GM23338 (cell line): Measurements from ENCODE around the gene FGF5. TPM values are rescaled to one million over a fixed set of nuclear protein-coding genes. Genes with fewer than 3 reads are reported as not detected.

Source experiments
- ATAC-seq: fragments of 200-7000 bp; cut with Tn5 transposase; 3 replicates; pipeline ENCODE4 v1.9.1; 2020
- DNase-seq: peaks from one replicate; pipeline ENCODE4 v3.0.0-alpha.2; 2015; ENCODE audit warnings: low spot score
- H2AFZ ChIP-seq: fragments of 200-600 bp; sonication (generic); 2 replicates; pipeline ENCODE4 v1.8.0; 2016; ENCODE audit warnings: antibody characterized with exemption, mild to moderate bottlenecking, moderate library complexity
- H3F3A ChIP-seq: fragments of 200-600 bp; sonication (generic); replicated peaks from 2 replicates; pipeline ENCODE4 v1.8.0; 2017; ENCODE audit warnings: antibody characterized with exemption, mixed run types, low read depth
- H3K27ac ChIP-seq: fragments of 200-600 bp; sonication (generic); 2 replicates; pipeline ENCODE4 v1.6.1; 2016; ENCODE audit warnings: low read depth
- H3K27me3 ChIP-seq: fragments of 200-600 bp; sonication (generic); 2 replicates; pipeline ENCODE4 v1.8.0; 2016; ENCODE audit warnings: mild to moderate bottlenecking, mixed run types, moderate library complexity; ENCODE audit not compliant: insufficient read depth
- H3K36me3 ChIP-seq: fragments of 200-600 bp; sonication (generic); 2 replicates; pipeline ENCODE4 v1.8.0; 2016; ENCODE audit warnings: mild to moderate bottlenecking; ENCODE audit not compliant: insufficient read depth
- H3K4me1 ChIP-seq: fragments of 200-600 bp; sonication (generic); 2 replicates; pipeline ENCODE4 v1.8.0; 2016; ENCODE audit warnings: mild to moderate bottlenecking, moderate library complexity; ENCODE audit not compliant: insufficient read depth
- H3K4me2 ChIP-seq: fragments of 200-600 bp; sonication (generic); 2 replicates; pipeline ENCODE4 v1.7.1; 2017; ENCODE audit warnings: mixed run types
- H3K4me3 ChIP-seq: fragments of 200-600 bp; sonication (generic); 2 replicates; pipeline ENCODE4 v1.6.1; 2016; ENCODE audit warnings: mixed run types
- H3K79me2 ChIP-seq: fragments of 200-600 bp; sonication (generic); replicated peaks from 2 replicates; pipeline ENCODE4 v1.8.0; 2017; ENCODE audit warnings: mild to moderate bottlenecking; ENCODE audit not compliant: insufficient read depth
- H3K9me2 ChIP-seq: fragments of 200-600 bp; sonication (generic); 2 replicates; pipeline ENCODE4 v1.8.0; 2017; ENCODE audit not compliant: insufficient read depth
- H4K20me1 ChIP-seq: fragments of 200-600 bp; sonication (generic); replicated peaks from 2 replicates; pipeline ENCODE4 v1.8.0; 2017; ENCODE audit warnings: mild to moderate bottlenecking; ENCODE audit not compliant: insufficient read depth
- H3K27ac Mint-ChIP-seq: 2 replicates; pipeline ENCODE4 v1.8.0; 2020; ENCODE audit warnings: inconsistent platforms, mild to moderate bottlenecking, moderate library complexity, mixed read lengths
- H3K27me3 Mint-ChIP-seq: 3 replicates; pipeline ENCODE4 v1.8.0; 2022; ENCODE audit warnings: low read depth, mild to moderate bottlenecking, moderate library complexity, mixed read lengths, inconsistent platforms; ENCODE audit not compliant: insufficient read depth, poor library complexity
- H3K36me3 Mint-ChIP-seq: 3 replicates; pipeline ENCODE4 v1.8.0; 2021; ENCODE audit warnings: low read depth, mild to moderate bottlenecking, inconsistent platforms, moderate library complexity, mixed read lengths
- H3K4me1 Mint-ChIP-seq: 3 replicates; pipeline ENCODE4 v1.8.0; 2020; ENCODE audit warnings: mild to moderate bottlenecking, inconsistent platforms, mixed read lengths
- H3K4me3 Mint-ChIP-seq: 3 replicates; pipeline ENCODE4 v1.8.0; 2021; ENCODE audit warnings: moderate library complexity, mild to moderate bottlenecking, inconsistent platforms, mixed read lengths
- H3K9me3 Mint-ChIP-seq: 3 replicates; pipeline ENCODE4 v1.8.0; 2020; ENCODE audit warnings: moderate library complexity, mild to moderate bottlenecking, inconsistent platforms, mixed read lengths
- CREB1 ChIP-seq: fragments of 250-450 bp; sonication (Bioruptor Pico); IDR thresholded peaks from 2 replicates; pipeline ENCODE4 v1.5.0; 2020; ENCODE audit warnings: low read depth, mild to moderate bottlenecking, moderate library complexity
- EZH2 ChIP-seq: fragments of 200-600 bp; sonication (generic); IDR thresholded peaks from one replicate; pipeline ENCODE4 v1.8.0; 2017; ENCODE audit warnings: antibody characterized with exemption, mild to moderate bottlenecking, low read depth; ENCODE audit not compliant: unreplicated experiment
- EZH2phosphoT487 ChIP-seq: fragments of 200-600 bp; sonication (generic); IDR thresholded peaks from one replicate; pipeline ENCODE4 v1.8.1; 2018; ENCODE audit warnings: antibody characterized with exemption; ENCODE audit not compliant: unreplicated experiment
- JUNB ChIP-seq: IDR thresholded peaks from one replicate; pipeline ENCODE4 v1.6.1; 2016; ENCODE audit warnings: antibody characterized with exemption; ENCODE audit not compliant: unreplicated experiment
- NANOG ChIP-seq: IDR thresholded peaks from 2 replicates; pipeline ENCODE4 v1.6.1; 2016; ENCODE audit warnings: antibody characterized with exemption, borderline replicate concordance
- POLR2AphosphoS5 ChIP-seq: IDR thresholded peaks from 2 replicates; pipeline ENCODE4 v1.6.1; 2016; ENCODE audit warnings: antibody characterized with exemption, low read depth
- STAT1 ChIP-seq: IDR thresholded peaks from one replicate; pipeline ENCODE4 v1.6.1; 2016; ENCODE audit warnings: antibody characterized with exemption; ENCODE audit not compliant: unreplicated experiment
- ZNF114 ChIP-seq: fragments of 250-450 bp; sonication (Bioruptor Pico); IDR thresholded peaks from 2 replicates; pipeline ENCODE4 v1.5.0; 2020; ENCODE audit warnings: mild to moderate bottlenecking, moderate library complexity
- ZNF331 ChIP-seq: fragments of 250-450 bp; sonication (Bioruptor Pico); IDR thresholded peaks from 2 replicates; pipeline ENCODE4 v1.5.0; 2020; ENCODE audit warnings: low read depth, mild to moderate bottlenecking, moderate library complexity
- polyA plus RNA-seq: library from polyadenylated mRNA; unstranded; fragments of >200 nt; fragmentation: Nextera tagmentation; extraction: Ambion mirVana; gene quantifications from 2 replicates; pipeline ENCODE4 v1.2.1, GENCODE V29; 2016
- total RNA-seq: library from RNA; depleted of rRNA; stranded (reverse); fragments of >200 nt; shearing (Covaris generic); gene quantifications from 2 replicates; pipeline ENCODE4 v1.2.3, GENCODE V29; 2014
- TF ChIP-seq, protein P1 (sequence below): IDR thresholded peaks from 2 replicates; pipeline ENCODE4 v1.6.1; 2016; ENCODE audit warnings: antibody characterized with exemption
- TF ChIP-seq, protein P2 (sequence below), 2 experiments: fragments of 200-600 bp in 1 of 2; sonication (generic) in 1 of 2; conservative IDR thresholded peaks; 2 replicates each; pipeline versions ENCODE4 v1.5.1 to v1.6.1; 2016 to 2017; ENCODE audit warnings: antibody characterized with exemption in 2 of 2, low read depth in 2 of 2, mild to moderate bottlenecking in 2 of 2, moderate library complexity in 1 of 2
- TF ChIP-seq, protein P3 (sequence below): IDR thresholded peaks from one replicate; pipeline ENCODE4 v1.6.1; 2018; ENCODE audit warnings: antibody characterized with exemption; ENCODE audit not compliant: unreplicated experiment
- TF ChIP-seq, protein P4 (sequence below): fragments of 250-450 bp; sonication (Bioruptor Pico); IDR thresholded peaks from 2 replicates; pipeline ENCODE4 v1.5.0; 2020; ENCODE audit warnings: mild to moderate bottlenecking, moderate library complexity

Gene FGF5
- total and polyA plus RNA-seq, 2 experiments from 2014 or later = not detected

DNA sequence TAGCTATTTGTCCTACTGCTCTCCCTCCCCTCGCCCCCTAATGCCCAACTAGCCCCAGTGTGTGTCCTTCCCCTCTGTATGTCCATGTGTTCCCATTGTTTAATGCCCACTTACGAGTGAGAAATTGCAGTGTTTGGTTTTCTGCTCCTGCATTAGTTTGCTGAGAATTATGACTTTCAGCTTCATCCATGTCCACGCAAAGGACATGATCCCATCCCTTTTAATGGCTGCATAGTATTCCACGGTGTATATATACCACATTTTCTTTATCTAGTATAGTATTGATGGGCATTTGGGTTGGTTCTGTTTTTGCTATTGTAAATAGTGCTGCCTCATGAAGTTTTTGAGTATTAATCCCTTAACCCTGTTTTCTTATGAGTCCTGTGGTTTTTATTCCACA lies 35.4 kb downstream of the FGF5 start:
- H3K27ac Mint-ChIP-seq = no peak overlapping the region
- Histone ChIP-seq H3F3A (no peaks in the 10 kb centered on the region), H2AFZ (no peak overlapping the region), H3K27ac (no peak overlapping the region), H3K79me2 (no peaks in the 10 kb centered on the region), H3K27me3 (no peaks in the 10 kb centered on the region), H3K9me2 (no peaks in the 10 kb centered on the region), H3K4me1 (peaks cover 10% of the 10 kb centered on the region), H4K20me1 (no peaks in the 10 kb centered on the region), H3K36me3 (no peaks in the 10 kb centered on the region), H3K4me3 (no peak overlapping the region), H3K4me2 (no peak overlapping the region)
- H3K4me1 Mint-ChIP-seq = peaks cover 13% of the 10 kb centered on the region
- H3K9me3 Mint-ChIP-seq = peaks cover 13% of the 10 kb centered on the region
- ATAC-seq = no peak
- peaks cover 4% of the 10 kb centered on the region; the same call in 1 of the 3 replicates for H3K36me3 Mint-ChIP-seq
- no peaks in the 10 kb centered on the region for H3K27me3 Mint-ChIP-seq
- TF ChIP-seq POLR2AphosphoS5 (no peak), EZH2 (no peak), ZNF114 (CRISPR knock-in tag) (no peak), EZH2phosphoT487 (no peak), CREB1 (CRISPR knock-in tag) (no peak), ZNF331 (no peak), JUNB (no peak), STAT1 (no peak), NANOG (no peak)
- TF ChIP-seq, protein P1, sequence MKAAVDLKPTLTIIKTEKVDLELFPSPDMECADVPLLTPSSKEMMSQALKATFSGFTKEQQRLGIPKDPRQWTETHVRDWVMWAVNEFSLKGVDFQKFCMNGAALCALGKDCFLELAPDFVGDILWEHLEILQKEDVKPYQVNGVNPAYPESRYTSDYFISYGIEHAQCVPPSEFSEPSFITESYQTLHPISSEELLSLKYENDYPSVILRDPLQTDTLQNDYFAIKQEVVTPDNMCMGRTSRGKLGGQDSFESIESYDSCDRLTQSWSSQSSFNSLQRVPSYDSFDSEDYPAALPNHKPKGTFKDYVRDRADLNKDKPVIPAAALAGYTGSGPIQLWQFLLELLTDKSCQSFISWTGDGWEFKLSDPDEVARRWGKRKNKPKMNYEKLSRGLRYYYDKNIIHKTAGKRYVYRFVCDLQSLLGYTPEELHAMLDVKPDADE = no peak
- TF ChIP-seq, protein P2, sequence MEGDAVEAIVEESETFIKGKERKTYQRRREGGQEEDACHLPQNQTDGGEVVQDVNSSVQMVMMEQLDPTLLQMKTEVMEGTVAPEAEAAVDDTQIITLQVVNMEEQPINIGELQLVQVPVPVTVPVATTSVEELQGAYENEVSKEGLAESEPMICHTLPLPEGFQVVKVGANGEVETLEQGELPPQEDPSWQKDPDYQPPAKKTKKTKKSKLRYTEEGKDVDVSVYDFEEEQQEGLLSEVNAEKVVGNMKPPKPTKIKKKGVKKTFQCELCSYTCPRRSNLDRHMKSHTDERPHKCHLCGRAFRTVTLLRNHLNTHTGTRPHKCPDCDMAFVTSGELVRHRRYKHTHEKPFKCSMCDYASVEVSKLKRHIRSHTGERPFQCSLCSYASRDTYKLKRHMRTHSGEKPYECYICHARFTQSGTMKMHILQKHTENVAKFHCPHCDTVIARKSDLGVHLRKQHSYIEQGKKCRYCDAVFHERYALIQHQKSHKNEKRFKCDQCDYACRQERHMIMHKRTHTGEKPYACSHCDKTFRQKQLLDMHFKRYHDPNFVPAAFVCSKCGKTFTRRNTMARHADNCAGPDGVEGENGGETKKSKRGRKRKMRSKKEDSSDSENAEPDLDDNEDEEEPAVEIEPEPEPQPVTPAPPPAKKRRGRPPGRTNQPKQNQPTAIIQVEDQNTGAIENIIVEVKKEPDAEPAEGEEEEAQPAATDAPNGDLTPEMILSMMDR (conservative IDR thresholded peaks at IDR 0.05; ENCODE audit: low read depth in 2 of 2) = no peak
- TF ChIP-seq, protein P3, sequence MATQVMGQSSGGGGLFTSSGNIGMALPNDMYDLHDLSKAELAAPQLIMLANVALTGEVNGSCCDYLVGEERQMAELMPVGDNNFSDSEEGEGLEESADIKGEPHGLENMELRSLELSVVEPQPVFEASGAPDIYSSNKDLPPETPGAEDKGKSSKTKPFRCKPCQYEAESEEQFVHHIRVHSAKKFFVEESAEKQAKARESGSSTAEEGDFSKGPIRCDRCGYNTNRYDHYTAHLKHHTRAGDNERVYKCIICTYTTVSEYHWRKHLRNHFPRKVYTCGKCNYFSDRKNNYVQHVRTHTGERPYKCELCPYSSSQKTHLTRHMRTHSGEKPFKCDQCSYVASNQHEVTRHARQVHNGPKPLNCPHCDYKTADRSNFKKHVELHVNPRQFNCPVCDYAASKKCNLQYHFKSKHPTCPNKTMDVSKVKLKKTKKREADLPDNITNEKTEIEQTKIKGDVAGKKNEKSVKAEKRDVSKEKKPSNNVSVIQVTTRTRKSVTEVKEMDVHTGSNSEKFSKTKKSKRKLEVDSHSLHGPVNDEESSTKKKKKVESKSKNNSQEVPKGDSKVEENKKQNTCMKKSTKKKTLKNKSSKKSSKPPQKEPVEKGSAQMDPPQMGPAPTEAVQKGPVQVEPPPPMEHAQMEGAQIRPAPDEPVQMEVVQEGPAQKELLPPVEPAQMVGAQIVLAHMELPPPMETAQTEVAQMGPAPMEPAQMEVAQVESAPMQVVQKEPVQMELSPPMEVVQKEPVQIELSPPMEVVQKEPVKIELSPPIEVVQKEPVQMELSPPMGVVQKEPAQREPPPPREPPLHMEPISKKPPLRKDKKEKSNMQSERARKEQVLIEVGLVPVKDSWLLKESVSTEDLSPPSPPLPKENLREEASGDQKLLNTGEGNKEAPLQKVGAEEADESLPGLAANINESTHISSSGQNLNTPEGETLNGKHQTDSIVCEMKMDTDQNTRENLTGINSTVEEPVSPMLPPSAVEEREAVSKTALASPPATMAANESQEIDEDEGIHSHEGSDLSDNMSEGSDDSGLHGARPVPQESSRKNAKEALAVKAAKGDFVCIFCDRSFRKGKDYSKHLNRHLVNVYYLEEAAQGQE = no peak
- TF ChIP-seq, protein P4, sequence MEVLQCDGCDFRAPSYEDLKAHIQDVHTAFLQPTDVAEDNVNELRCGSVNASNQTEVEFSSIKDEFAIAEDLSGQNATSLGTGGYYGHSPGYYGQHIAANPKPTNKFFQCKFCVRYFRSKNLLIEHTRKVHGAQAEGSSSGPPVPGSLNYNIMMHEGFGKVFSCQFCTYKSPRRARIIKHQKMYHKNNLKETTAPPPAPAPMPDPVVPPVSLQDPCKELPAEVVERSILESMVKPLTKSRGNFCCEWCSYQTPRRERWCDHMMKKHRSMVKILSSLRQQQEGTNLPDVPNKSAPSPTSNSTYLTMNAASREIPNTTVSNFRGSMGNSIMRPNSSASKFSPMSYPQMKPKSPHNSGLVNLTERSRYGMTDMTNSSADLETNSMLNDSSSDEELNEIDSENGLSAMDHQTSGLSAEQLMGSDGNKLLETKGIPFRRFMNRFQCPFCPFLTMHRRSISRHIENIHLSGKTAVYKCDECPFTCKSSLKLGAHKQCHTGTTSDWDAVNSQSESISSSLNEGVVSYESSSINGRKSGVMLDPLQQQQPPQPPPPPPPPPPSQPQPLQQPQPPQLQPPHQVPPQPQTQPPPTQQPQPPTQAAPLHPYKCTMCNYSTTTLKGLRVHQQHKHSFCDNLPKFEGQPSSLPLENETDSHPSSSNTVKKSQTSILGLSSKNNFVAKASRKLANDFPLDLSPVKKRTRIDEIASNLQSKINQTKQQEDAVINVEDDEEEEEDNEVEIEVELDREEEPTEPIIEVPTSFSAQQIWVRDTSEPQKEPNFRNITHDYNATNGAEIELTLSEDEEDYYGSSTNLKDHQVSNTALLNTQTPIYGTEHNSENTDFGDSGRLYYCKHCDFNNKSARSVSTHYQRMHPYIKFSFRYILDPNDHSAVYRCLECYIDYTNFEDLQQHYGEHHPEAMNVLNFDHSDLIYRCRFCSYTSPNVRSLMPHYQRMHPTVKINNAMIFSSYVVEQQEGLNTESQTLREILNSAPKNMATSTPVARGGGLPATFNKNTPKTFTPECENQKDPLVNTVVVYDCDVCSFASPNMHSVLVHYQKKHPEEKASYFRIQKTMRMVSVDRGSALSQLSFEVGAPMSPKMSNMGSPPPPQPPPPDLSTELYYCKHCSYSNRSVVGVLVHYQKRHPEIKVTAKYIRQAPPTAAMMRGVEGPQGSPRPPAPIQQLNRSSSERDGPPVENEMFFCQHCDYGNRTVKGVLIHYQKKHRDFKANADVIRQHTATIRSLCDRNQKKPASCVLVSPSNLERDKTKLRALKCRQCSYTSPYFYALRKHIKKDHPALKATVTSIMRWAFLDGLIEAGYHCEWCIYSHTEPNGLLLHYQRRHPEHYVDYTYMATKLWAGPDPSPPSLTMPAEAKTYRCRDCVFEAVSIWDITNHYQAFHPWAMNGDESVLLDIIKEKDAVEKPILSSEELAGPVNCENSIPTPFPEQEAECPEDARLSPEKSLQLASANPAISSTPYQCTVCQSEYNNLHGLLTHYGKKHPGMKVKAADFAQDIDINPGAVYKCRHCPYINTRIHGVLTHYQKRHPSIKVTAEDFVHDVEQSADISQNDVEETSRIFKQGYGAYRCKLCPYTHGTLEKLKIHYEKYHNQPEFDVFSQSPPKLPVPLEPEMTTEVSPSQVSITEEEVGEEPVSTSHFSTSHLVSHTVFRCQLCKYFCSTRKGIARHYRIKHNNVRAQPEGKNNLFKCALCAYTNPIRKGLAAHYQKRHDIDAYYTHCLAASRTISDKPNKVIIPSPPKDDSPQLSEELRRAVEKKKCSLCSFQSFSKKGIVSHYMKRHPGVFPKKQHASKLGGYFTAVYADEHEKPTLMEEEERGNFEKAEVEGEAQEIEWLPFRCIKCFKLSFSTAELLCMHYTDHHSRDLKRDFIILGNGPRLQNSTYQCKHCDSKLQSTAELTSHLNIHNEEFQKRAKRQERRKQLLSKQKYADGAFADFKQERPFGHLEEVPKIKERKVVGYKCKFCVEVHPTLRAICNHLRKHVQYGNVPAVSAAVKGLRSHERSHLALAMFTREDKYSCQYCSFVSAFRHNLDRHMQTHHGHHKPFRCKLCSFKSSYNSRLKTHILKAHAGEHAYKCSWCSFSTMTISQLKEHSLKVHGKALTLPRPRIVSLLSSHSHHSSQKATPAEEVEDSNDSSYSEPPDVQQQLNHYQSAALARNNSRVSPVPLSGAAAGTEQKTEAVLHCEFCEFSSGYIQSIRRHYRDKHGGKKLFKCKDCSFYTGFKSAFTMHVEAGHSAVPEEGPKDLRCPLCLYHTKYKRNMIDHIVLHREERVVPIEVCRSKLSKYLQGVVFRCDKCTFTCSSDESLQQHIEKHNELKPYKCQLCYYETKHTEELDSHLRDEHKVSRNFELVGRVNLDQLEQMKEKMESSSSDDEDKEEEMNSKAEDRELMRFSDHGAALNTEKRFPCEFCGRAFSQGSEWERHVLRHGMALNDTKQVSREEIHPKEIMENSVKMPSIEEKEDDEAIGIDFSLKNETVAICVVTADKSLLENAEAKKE (CRISPR knock-in tag) = no peak
- DNase-seq = no peak
- H3K4me3 Mint-ChIP-seq = no peak overlapping the region
